ENCODE results near the gene PRRX2.

PRRX2 gene

DNA sequence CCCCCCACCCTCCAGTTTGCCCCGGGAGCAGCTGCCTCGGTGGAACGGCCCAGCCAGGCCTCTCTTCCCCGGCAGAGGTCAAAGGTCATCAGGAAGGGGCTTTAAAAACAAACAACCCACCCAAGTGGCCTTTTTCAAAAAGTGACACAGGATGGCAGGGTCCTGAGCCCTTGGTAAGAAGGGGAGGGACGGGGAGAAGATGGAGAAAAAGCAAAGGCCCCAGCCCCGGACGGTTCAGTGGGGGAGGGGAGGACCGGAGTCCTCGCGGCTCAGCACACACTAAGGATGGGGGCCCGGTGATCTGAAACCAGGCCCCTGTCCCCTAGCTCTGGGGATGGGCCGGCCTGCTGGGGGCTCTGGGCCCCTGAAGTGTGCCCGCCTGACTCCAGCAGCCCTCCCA is 1.1 kb downstream of the PRRX2 start:
- H3K18ac ChIP-seq (ENCODE audit: low read length), result peak overlapping the region; percentile 43
- WGBS (ENCODE audit: extremely low coverage, insufficient coverage, low lambda C conversion rate), result no CpG with 5 or more reads among the region's 13 CpGs
- H4K8ac ChIP-seq (ENCODE audit: low read depth, low read length), result no peak overlapping the region
- no peak overlapping the region for H2BK5ac ChIP-seq (ENCODE audit: low read length)
- H3K23ac ChIP-seq (ENCODE audit: low read length), result no peak overlapping the region
- no peaks in the 10 kb centered on the region for H3K79me1 ChIP-seq (ENCODE audit: low read length)
- H3K79me2 ChIP-seq (ENCODE audit: control insufficient read depth, insufficient read depth, low read length), result no peaks in the 10 kb centered on the region
- H3K27me3 ChIP-seq (ENCODE audit: insufficient read depth, low read length, poor library complexity), result no peaks in the 10 kb centered on the region
- no peak overlapping the region for H2BK15ac ChIP-seq (replicated peaks; ENCODE audit: low read depth)
- H3K4me1 ChIP-seq (ENCODE audit: control insufficient read depth, low read depth, low read length), result peaks cover 2% of the 10 kb centered on the region
- peak overlapping the region; percentile 6 for H3K56ac ChIP-seq (ENCODE audit: low read length)
- H4K5ac ChIP-seq (ENCODE audit: low read length), result no peak overlapping the region
- H2AK5ac ChIP-seq (ENCODE audit: low read length), result no peak overlapping the region
- no peak overlapping the region for H3K9ac ChIP-seq (ENCODE audit: low read length)
- no peaks in the 10 kb centered on the region for H3K36me3 ChIP-seq (ENCODE audit: control insufficient read depth, insufficient read depth, low read length)
- no peak for DNase-seq
- H3K4me3 ChIP-seq (ENCODE audit: low read length), result no peak overlapping the region
- no peak overlapping the region for H3K4ac ChIP-seq (ENCODE audit: low read depth, low read length)
- no peak overlapping the region for H3K27ac ChIP-seq (ENCODE audit: low read depth, low read length)
- H2BK120ac ChIP-seq (ENCODE audit: low read depth, low read length), result no peak overlapping the region
- H3K4me2 ChIP-seq (ENCODE audit: low read length), result no peak overlapping the region

DNA sequence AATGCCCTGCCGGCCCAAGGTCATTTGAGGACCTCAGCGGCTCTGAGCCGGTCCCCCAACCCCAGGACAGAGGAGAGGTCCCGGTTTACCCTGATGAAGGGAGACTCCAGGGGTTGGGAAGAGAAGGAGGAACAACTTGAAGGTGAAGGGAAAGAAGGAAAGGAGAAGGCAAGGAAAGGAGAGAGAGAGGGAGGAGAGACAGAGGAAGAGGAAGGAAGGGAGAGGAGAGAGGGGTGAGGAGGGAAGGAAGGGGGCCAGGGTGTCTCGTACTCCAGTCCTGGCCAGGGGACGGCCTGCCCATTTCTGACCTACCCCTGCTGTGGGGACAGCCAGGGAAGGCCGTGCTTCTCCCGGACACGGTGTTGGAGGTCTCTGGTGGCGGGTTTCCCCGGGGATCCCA is 1.9 kb downstream of the PRRX2 start:
- peaks cover 2% of the 10 kb centered on the region for H3K4me1 ChIP-seq (ENCODE audit: control insufficient read depth, low read depth, low read length)
- no peak overlapping the region for H3K18ac ChIP-seq (ENCODE audit: low read length)
- no peak overlapping the region for H3K23ac ChIP-seq (ENCODE audit: low read length)
- H2BK15ac ChIP-seq (replicated peaks; ENCODE audit: low read depth), result no peak overlapping the region
- H3K4ac ChIP-seq (ENCODE audit: low read depth, low read length), result no peak overlapping the region
- no peaks in the 10 kb centered on the region for H3K36me3 ChIP-seq (ENCODE audit: control insufficient read depth, insufficient read depth, low read length)
- H4K5ac ChIP-seq (ENCODE audit: low read length), result no peak overlapping the region
- H3K9ac ChIP-seq (ENCODE audit: low read length), result no peak overlapping the region
- WGBS (ENCODE audit: extremely low coverage, insufficient coverage, low lambda C conversion rate), result no CpG with 5 or more reads among the region's 11 CpGs
- H4K8ac ChIP-seq (ENCODE audit: low read depth, low read length), result no peak overlapping the region
- H2BK5ac ChIP-seq (ENCODE audit: low read length), result no peak overlapping the region
- H3K4me2 ChIP-seq (ENCODE audit: low read length), result no peak overlapping the region
- H3K4me3 ChIP-seq (ENCODE audit: low read length), result no peak overlapping the region
- H3K79me1 ChIP-seq (ENCODE audit: low read length), result no peaks in the 10 kb centered on the region
- H3K27ac ChIP-seq (ENCODE audit: low read depth, low read length), result no peak overlapping the region
- H3K56ac ChIP-seq (ENCODE audit: low read length), result no peak overlapping the region
- H2BK120ac ChIP-seq (ENCODE audit: low read depth, low read length), result no peak overlapping the region
- no peak overlapping the region for H2AK5ac ChIP-seq (ENCODE audit: low read length)
- DNase-seq, result no peak
- H3K79me2 ChIP-seq (ENCODE audit: control insufficient read depth, insufficient read depth, low read length), result no peaks in the 10 kb centered on the region
- H3K27me3 ChIP-seq (ENCODE audit: insufficient read depth, low read length, poor library complexity), result no peaks in the 10 kb centered on the region

- Histone ChIP-seq H3K4me1 (ENCODE audit: control insufficient read depth, low read depth, low read length) (peaks cover 2% of the 10 kb centered on the region), H2AK5ac (ENCODE audit: low read length) (no peak overlapping the region), H4K5ac (ENCODE audit: low read length) (no peak overlapping the region), H2BK120ac (ENCODE audit: low read depth, low read length) (no peak overlapping the region), H3K36me3 (ENCODE audit: control insufficient read depth, insufficient read depth, low read length) (no peaks in the 10 kb centered on the region), H3K18ac (ENCODE audit: low read length) (no peak overlapping the region), H3K23ac (ENCODE audit: low read length) (no peak overlapping the region), H3K4ac (ENCODE audit: low read depth, low read length) (no peak overlapping the region), H2BK15ac (replicated peaks; ENCODE audit: low read depth) (no peak overlapping the region), H3K4me3 (ENCODE audit: low read length) (no peak overlapping the region), H3K79me1 (ENCODE audit: low read length) (no peaks in the 10 kb centered on the region), H3K9ac (ENCODE audit: low read length) (no peak overlapping the region), H3K27ac (ENCODE audit: low read depth, low read length) (no peak overlapping the region), H3K79me2 (ENCODE audit: control insufficient read depth, insufficient read depth, low read length) (no peaks in the 10 kb centered on the region), H2BK5ac (ENCODE audit: low read length) (no peak overlapping the region), H3K56ac (ENCODE audit: low read length) (no peak overlapping the region), H3K27me3 (ENCODE audit: insufficient read depth, low read length, poor library complexity) (no peaks in the 10 kb centered on the region), H3K4me2 (ENCODE audit: low read length) (no peak overlapping the region), H4K8ac (ENCODE audit: low read depth, low read length) (no peak overlapping the region)
- no CpG with 5 or more reads among the region's 9 CpGs for WGBS (ENCODE audit: extremely low coverage, insufficient coverage, low lambda C conversion rate)
- no peak for DNase-seq
These were observed 2.4 kb downstream of the PRRX2 start for GRCh38 chr9:129667850-129668249.

DNA sequence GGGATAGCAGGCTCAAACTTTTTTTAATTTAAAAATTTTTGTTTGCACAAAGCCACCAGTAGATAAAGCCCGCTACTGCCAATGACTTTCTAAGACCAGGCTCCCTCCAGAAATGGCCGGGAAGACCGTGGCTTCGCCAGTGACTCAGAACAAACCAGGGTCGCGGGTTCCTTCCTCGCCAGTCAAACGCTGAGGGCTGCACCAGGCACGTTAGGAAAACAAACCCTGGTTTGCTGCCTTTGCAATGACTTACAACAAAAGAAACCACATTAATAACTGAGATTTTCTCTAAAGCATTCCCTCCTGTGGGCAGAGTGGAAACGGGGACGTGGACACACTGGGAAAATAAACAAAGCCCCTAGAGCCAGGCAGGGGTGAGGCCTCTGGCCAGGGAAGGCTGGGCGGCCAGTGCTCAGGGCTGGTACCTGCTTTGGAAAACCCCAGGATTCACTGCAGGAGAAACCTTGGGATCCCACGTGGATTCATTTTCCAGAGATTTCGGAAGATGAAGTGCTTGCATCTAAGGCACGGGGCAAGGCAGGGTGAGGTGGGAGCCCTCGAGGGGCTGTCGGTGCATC is 3.8 kb downstream of the PRRX2 start:
- no peak overlapping the region for H3K27ac ChIP-seq (ENCODE audit: low read depth, low read length)
- H3K27me3 ChIP-seq (ENCODE audit: insufficient read depth, low read length, poor library complexity), result no peaks in the 10 kb centered on the region
- no peak overlapping the region for H4K5ac ChIP-seq (ENCODE audit: low read length)
- WGBS (ENCODE audit: extremely low coverage, insufficient coverage, low lambda C conversion rate), result no CpG with 5 or more reads among the region's 17 CpGs
- no peaks in the 10 kb centered on the region for H3K79me2 ChIP-seq (ENCODE audit: control insufficient read depth, insufficient read depth, low read length)
- H2AK5ac ChIP-seq (ENCODE audit: low read length), result no peak overlapping the region
- no peaks in the 10 kb centered on the region for H3K79me1 ChIP-seq (ENCODE audit: low read length)
- no peak for DNase-seq
- no peak overlapping the region for H3K9ac ChIP-seq (ENCODE audit: low read length)
- H3K23ac ChIP-seq (ENCODE audit: low read length), result no peak overlapping the region
- H3K4me2 ChIP-seq (ENCODE audit: low read length), result no peak overlapping the region
- no peak overlapping the region for H4K8ac ChIP-seq (ENCODE audit: low read depth, low read length)
- no peak overlapping the region for H2BK5ac ChIP-seq (ENCODE audit: low read length)
- no peak overlapping the region for H3K18ac ChIP-seq (ENCODE audit: low read length)
- no peak overlapping the region for H2BK15ac ChIP-seq (replicated peaks; ENCODE audit: low read depth)
- H3K4me1 ChIP-seq (ENCODE audit: control insufficient read depth, low read depth, low read length), result peaks cover 2% of the 10 kb centered on the region
- no peaks in the 10 kb centered on the region for H3K36me3 ChIP-seq (ENCODE audit: control insufficient read depth, insufficient read depth, low read length)
- no peak overlapping the region for H3K4ac ChIP-seq (ENCODE audit: low read depth, low read length)
- no peak overlapping the region for H3K4me3 ChIP-seq (ENCODE audit: low read length)
- no peak overlapping the region for H2BK120ac ChIP-seq (ENCODE audit: low read depth, low read length)
- H3K56ac ChIP-seq (ENCODE audit: low read length), result peak overlapping the region; percentile 10

DNA sequence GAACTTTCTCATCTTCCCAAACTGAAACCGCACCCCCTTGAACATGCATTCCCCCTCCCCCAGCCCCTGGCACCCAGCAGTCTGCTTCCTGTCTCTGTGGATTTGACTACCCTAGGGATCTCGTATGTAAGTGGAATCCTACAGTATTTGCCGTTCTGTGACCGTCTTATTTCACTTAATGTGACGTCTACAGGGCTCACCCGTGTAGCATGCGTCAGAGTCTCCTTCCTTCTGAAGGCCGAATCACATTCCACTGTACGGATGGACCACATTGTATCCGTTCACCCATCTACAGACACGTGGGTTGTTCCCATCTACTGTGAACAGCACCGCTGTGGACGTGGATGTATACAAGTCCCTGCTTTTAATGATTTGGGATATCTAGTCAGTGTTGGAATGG is 4.5 kb downstream of the PRRX2 start:
- peak overlapping the region; percentile 65 for H3K56ac ChIP-seq (ENCODE audit: low read length)
- no peak overlapping the region for H3K18ac ChIP-seq (ENCODE audit: low read length)
- H2BK120ac ChIP-seq (ENCODE audit: low read depth, low read length), result no peak overlapping the region
- no peaks in the 10 kb centered on the region for H3K79me1 ChIP-seq (ENCODE audit: low read length)
- H3K27me3 ChIP-seq (ENCODE audit: insufficient read depth, low read length, poor library complexity), result no peaks in the 10 kb centered on the region
- H3K9ac ChIP-seq (ENCODE audit: low read length), result no peak overlapping the region
- H4K8ac ChIP-seq (ENCODE audit: low read depth, low read length), result no peak overlapping the region
- WGBS (ENCODE audit: extremely low coverage, insufficient coverage, low lambda C conversion rate), result no CpG with 5 or more reads among the region's 13 CpGs
- H3K4me3 ChIP-seq (ENCODE audit: low read length), result no peak overlapping the region
- peaks cover 2% of the 10 kb centered on the region for H3K4me1 ChIP-seq (ENCODE audit: control insufficient read depth, low read depth, low read length)
- no peak for DNase-seq
- H3K23ac ChIP-seq (ENCODE audit: low read length), result no peak overlapping the region
- H3K4ac ChIP-seq (ENCODE audit: low read depth, low read length), result no peak overlapping the region
- no peak overlapping the region for H2AK5ac ChIP-seq (ENCODE audit: low read length)
- no peak overlapping the region for H4K5ac ChIP-seq (ENCODE audit: low read length)
- H3K4me2 ChIP-seq (ENCODE audit: low read length), result no peak overlapping the region
- no peaks in the 10 kb centered on the region for H3K36me3 ChIP-seq (ENCODE audit: control insufficient read depth, insufficient read depth, low read length)
- no peak overlapping the region for H3K27ac ChIP-seq (ENCODE audit: low read depth, low read length)
- no peaks in the 10 kb centered on the region for H3K79me2 ChIP-seq (ENCODE audit: control insufficient read depth, insufficient read depth, low read length)
- H2BK15ac ChIP-seq (replicated peaks; ENCODE audit: low read depth), result no peak overlapping the region
- H2BK5ac ChIP-seq (ENCODE audit: low read length), result no peak overlapping the region

DNA sequence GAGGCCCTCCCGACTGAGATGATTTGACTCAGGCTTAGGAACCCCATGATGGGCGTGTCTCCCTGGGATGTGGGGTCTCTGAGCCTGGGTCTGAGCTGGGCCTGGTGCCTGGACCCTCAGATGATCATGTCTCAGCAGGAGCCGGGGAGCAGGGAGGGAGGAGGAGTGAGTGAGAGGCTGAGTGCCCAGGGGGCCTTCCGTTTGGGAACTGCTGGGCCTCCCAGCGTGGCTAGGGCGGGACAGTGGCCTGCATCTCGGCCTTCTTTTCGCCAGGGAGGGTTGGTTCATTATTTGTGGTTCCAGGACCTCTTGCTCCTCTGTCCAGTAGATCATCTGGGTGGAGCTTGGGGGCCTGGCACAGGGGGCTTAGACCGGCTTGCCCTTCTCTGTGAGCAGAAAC is 5.6 kb downstream of the PRRX2 start:
- H2BK120ac ChIP-seq (ENCODE audit: low read depth, low read length), result no peak overlapping the region
- no peaks in the 10 kb centered on the region for H3K27me3 ChIP-seq (ENCODE audit: insufficient read depth, low read length, poor library complexity)
- WGBS (ENCODE audit: extremely low coverage, insufficient coverage, low lambda C conversion rate), result no CpG with 5 or more reads among the region's 9 CpGs
- no peaks in the 10 kb centered on the region for H3K79me2 ChIP-seq (ENCODE audit: control insufficient read depth, insufficient read depth, low read length)
- peaks cover 2% of the 10 kb centered on the region for H3K4me1 ChIP-seq (ENCODE audit: control insufficient read depth, low read depth, low read length)
- H3K56ac ChIP-seq (ENCODE audit: low read length), result no peak overlapping the region
- no peak overlapping the region for H2AK5ac ChIP-seq (ENCODE audit: low read length)
- H4K5ac ChIP-seq (ENCODE audit: low read length), result no peak overlapping the region
- no peak overlapping the region for H2BK15ac ChIP-seq (replicated peaks; ENCODE audit: low read depth)
- no peak overlapping the region for H3K4ac ChIP-seq (ENCODE audit: low read depth, low read length)
- no peak overlapping the region for H3K23ac ChIP-seq (ENCODE audit: low read length)
- no peak overlapping the region for H3K4me2 ChIP-seq (ENCODE audit: low read length)
- H3K4me3 ChIP-seq (ENCODE audit: low read length), result no peak overlapping the region
- no peaks in the 10 kb centered on the region for H3K79me1 ChIP-seq (ENCODE audit: low read length)
- H4K8ac ChIP-seq (ENCODE audit: low read depth, low read length), result no peak overlapping the region
- H3K36me3 ChIP-seq (ENCODE audit: control insufficient read depth, insufficient read depth, low read length), result no peaks in the 10 kb centered on the region
- no peak for DNase-seq
- no peak overlapping the region for H3K27ac ChIP-seq (ENCODE audit: low read depth, low read length)
- no peak overlapping the region for H3K18ac ChIP-seq (ENCODE audit: low read length)
- no peak overlapping the region for H3K9ac ChIP-seq (ENCODE audit: low read length)
- no peak overlapping the region for H2BK5ac ChIP-seq (ENCODE audit: low read length)

All from mesendoderm (in vitro differentiated cells).